HepG2 (cell line): ENCODE data around the gene CYSLTR2. TPM values are rescaled to one million over a fixed set of nuclear protein-coding genes. Genes with fewer than 3 reads are reported as not detected.

Source experiments
- ATAC-seq: fragments of 200-7000 bp; cut with Tn5 transposase; 3 replicates; pipeline ENCODE4 v1.9.1; 2020; ENCODE audit warnings: mild to moderate bottlenecking, moderate library complexity
- BruUV-seq: library from RNA; stranded (reverse); fragments of 400-500 nt; replicated peaks from 2 replicates; lab custom pipeline; 2021; lab: Mats Ljungman, UMichigan
- CTCF ChIA-PET: fragments of 300-600 bp; formaldehyde crosslinking; extraction: SDS; loops from one replicate; lab custom pipeline; 2021; ENCODE audit warnings: low total read pairs, inconsistent platforms, low intra/inter-chr PET ratio; lab: Yijun Ruan, JAX
- POLR2A ChIA-PET: fragments of 350-600 bp; sonication (Branson Sonifier 250); formaldehyde crosslinking; loops from one replicate; lab custom pipeline; 2020; ENCODE audit warnings: antibody characterized with exemption, inconsistent platforms; lab: Yijun Ruan, JAX
- DNase-seq: peaks from one replicate; pipeline ENCODE4 v3.0.0-alpha.2; 2015; ENCODE audit warnings: low spot score
- FAIRE-seq: peaks from 3 replicates; lab custom pipeline; 2011; peaks lifted over from hg19 to GRCh38; lab: Jason Lieb, UNC
- H2AFZ ChIP-seq: one replicate; pipeline ENCODE4 v1.6.1; 2011; ENCODE audit warnings: low read length, inconsistent platforms
- H3K27ac ChIP-seq: fragments of 300-600 bp; 3 replicates; pipeline ENCODE4 v1.8.0; 2011; ENCODE audit warnings: mixed run types, mild to moderate bottlenecking, mixed read lengths, low read length, inconsistent platforms; ENCODE audit not compliant: insufficient read depth; ENCODE audit errors: extremely low read length
- H3K27me3 ChIP-seq, 2 experiments: fragments of 200-600 bp in 1 of 2; 2 replicates in 1 of 2; 3 replicates in 1 of 2; pipeline versions ENCODE4 v1.6.0 to v1.8.0; 2011; ENCODE audit warnings: low read length in 2 of 2, mild to moderate bottlenecking in 2 of 2, moderate library complexity in 2 of 2, inconsistent platforms in 1 of 2; ENCODE audit not compliant: insufficient read depth in 2 of 2, control insufficient read depth in 1 of 2
- H3K36me3 ChIP-seq, 2 experiments: fragments of 200-600 bp in 1 of 2; replicated peaks in 1 of 2; 2 replicates in 1 of 2; 3 replicates in 1 of 2; pipeline versions ENCODE4 v1.5.1 to v1.8.0; 2011; ENCODE audit warnings: low read length in 2 of 2, inconsistent platforms in 1 of 2; ENCODE audit not compliant: insufficient read depth in 2 of 2, control insufficient read depth in 1 of 2
- H3K4me1 ChIP-seq: 2 replicates; pipeline ENCODE4 v1.5.1; 2012; ENCODE audit warnings: low read length, inconsistent platforms; ENCODE audit not compliant: insufficient read depth
- H3K4me2 ChIP-seq: 2 replicates; pipeline ENCODE4 v1.6.0; 2011; ENCODE audit warnings: low read depth, low read length, inconsistent platforms
- H3K4me3 ChIP-seq, 3 experiments: fragments of 200-600 bp in 1 of 3; sonication (generic), shearing (Covaris generic) in 1 of 3; replicated peaks in 1 of 3; 2 replicates each; pipeline ENCODE4 v1.5.1; 2011 to 2016; ENCODE audit warnings: low read length in 3 of 3, inconsistent platforms in 2 of 3, low read depth in 2 of 3, mild to moderate bottlenecking in 2 of 3, control low read depth in 1 of 3, mixed read lengths in 1 of 3; ENCODE audit not compliant: insufficient read depth in 1 of 3
- H3K79me2 ChIP-seq: one replicate; pipeline ENCODE4 v1.6.1; 2011; ENCODE audit warnings: low read length, inconsistent platforms; ENCODE audit not compliant: insufficient read depth
- H3K9ac ChIP-seq: 2 replicates; pipeline ENCODE4 v1.6.0; 2011; ENCODE audit warnings: mild to moderate bottlenecking, low read depth, low read length, inconsistent platforms; ENCODE audit not compliant: insufficient read depth
- H3K9me3 ChIP-seq: 2 replicates; pipeline ENCODE4 v1.5.1; 2012; ENCODE audit warnings: mild to moderate bottlenecking, low read length
- H4K20me1 ChIP-seq: 2 replicates; pipeline ENCODE4 v1.6.0; 2011; ENCODE audit warnings: inconsistent platforms, mild to moderate bottlenecking, low read length, moderate library complexity; ENCODE audit not compliant: insufficient read depth
- ATF3 ChIP-seq: sonication (generic); formaldehyde crosslinking; IDR thresholded peaks from 2 replicates; pipeline ENCODE4 v1.4.0; 2020; ENCODE audit warnings: missing genetic modification reagents
- GLI4 ChIP-seq: sonication (generic); formaldehyde crosslinking; IDR thresholded peaks from 2 replicates; pipeline ENCODE4 v1.5.1; 2020; ENCODE audit warnings: missing genetic modification reagents, mild to moderate bottlenecking, moderate library complexity, borderline replicate concordance
- TARDBP ChIP-seq: sonication (generic); formaldehyde crosslinking; IDR thresholded peaks from 2 replicates; pipeline ENCODE4 v1.8.0; 2022; ENCODE audit warnings: mild to moderate bottlenecking, missing genetic modification reagents
- TRAFD1 ChIP-seq: sonication (generic); formaldehyde crosslinking; IDR thresholded peaks from 2 replicates; pipeline ENCODE4 v1.5.1; 2020; ENCODE audit warnings: missing genetic modification reagents, mild to moderate bottlenecking, borderline replicate concordance
- ZNF407 ChIP-seq: sonication (generic); formaldehyde crosslinking; IDR thresholded peaks from one replicate; pipeline ENCODE4 v1.5.1; 2020; ENCODE audit warnings: mild to moderate bottlenecking, missing genetic modification reagents; ENCODE audit errors: not compliant biosample characterization
- ZNF737 ChIP-seq: sonication (generic); formaldehyde crosslinking; IDR thresholded peaks from 2 replicates; pipeline ENCODE4 v1.5.0; 2020; ENCODE audit warnings: missing genetic modification reagents, mild to moderate bottlenecking, borderline replicate concordance
- ZNF781 ChIP-seq: sonication (generic); formaldehyde crosslinking; IDR thresholded peaks from 2 replicates; pipeline ENCODE4 v1.5.1; 2020; ENCODE audit warnings: borderline replicate concordance, mild to moderate bottlenecking, missing genetic modification reagents; ENCODE audit errors: not compliant biosample characterization
- WGBS: methylation state at CpG from one replicate; pipeline ENCODE4 v1.1.6; 2017; ENCODE audit warnings: low lambda C conversion rate; 5-methylcytosine and 5-hydroxymethylcytosine counted together
- in situ Hi-C: cut with HindIII; loops from 2 replicates; pipeline ENCODE4 v1.10.0; 2017; ENCODE audit warnings: low pct_unique_long_range_greater_than_20kb; ENCODE audit not compliant: extremely low pct_ligation_motif_present
- intact Hi-C: fragments of 100-400 bp; cut with micrococcal nuclease; formaldehyde crosslinking; loops from one replicate; pipeline ENCODE4 v1.10.0; 2022; ENCODE audit not compliant: unreplicated experiment
- polyA plus RNA-seq, 8 experiments: library from polyadenylated mRNA; depleted of rRNA in 3 of 8; stranded (reverse) in 7 of 8; unstranded in 1 of 8; fragments of >200 nt; fragmentation: Illumina TruSeq in 4 of 8; extraction: Trizol in 4 of 8; gene quantifications; 2 replicates each; pipeline versions ENCODE4 v1.2.1 to v1.2.3, GENCODE V29; 2011 to 2016; ENCODE audit warnings: low read depth in 4 of 8, missing spikeins in 1 of 8, mixed read lengths in 1 of 8; ENCODE audit not compliant: insufficient read depth in 1 of 8
- total RNA-seq, 5 experiments: library from RNA; depleted of rRNA; stranded (reverse); fragments of >200 nt; fragmentation: Illumina TruSeq; extraction: Trizol; gene quantifications; 2 replicates each; pipeline ENCODE4 v1.2.3, GENCODE V29; 2016; ENCODE audit warnings: low read depth in 1 of 5

Gene CYSLTR2
- total and polyA plus RNA-seq, 2 of the 13 experiments (the other 11 are each of a cell fraction or from before 2014, with no cell fraction given), result not detected

- Histone ChIP-seq H3K27ac (no peak overlapping the region), H3K4me1 (no peaks in the 10 kb centered on the region), H3K36me3 (no peaks in the 10 kb centered on the region), H3K79me2 (no peaks in the 10 kb centered on the region), H3K4me3 (no peak overlapping the region), H4K20me1 (no peaks in the 10 kb centered on the region), H3K4me2 (no peak overlapping the region), H3K27me3 (no peaks in the 10 kb centered on the region), H3K9me3 (peaks cover 38% of the 10 kb centered on the region), H2AFZ (no peak overlapping the region), H3K9ac (no peak overlapping the region)
- no TSS peak for BruUV-seq
- ChIA-PET POLR2A (no interaction called here), CTCF (no interaction called here)
- 0% methylated on average over 1 of the region's 1 CpG for WGBS
- TF ChIP-seq ZNF737 (CRISPR knock-in tag), result no peak
- no peak for DNase-seq
- ATAC-seq, result no peak
- no peak for FAIRE-seq
- intact Hi-C loops (no loop called here), in situ Hi-C loops (no loop called here)
Measured at GRCh38 chr13:48715977-48716376, 62.2 kb downstream of the CYSLTR2 start.

GRCh38 chr13:48720621-48721020, 66.9 kb downstream of the CYSLTR2 start:
- Histone ChIP-seq H3K9me3 (peaks cover 30% of the 10 kb centered on the region), H3K4me3 (no peak overlapping the region), H3K27me3 (no peaks in the 10 kb centered on the region), H2AFZ (no peak overlapping the region), H3K4me2 (no peak overlapping the region), H3K4me1 (no peaks in the 10 kb centered on the region), H3K36me3 (no peaks in the 10 kb centered on the region), H3K9ac (no peak overlapping the region), H3K79me2 (no peaks in the 10 kb centered on the region), H3K27ac (no peak overlapping the region), H4K20me1 (no peaks in the 10 kb centered on the region)
- DNase-seq (no peak), ATAC-seq (no peak), FAIRE-seq (no peak)
- in situ Hi-C loops, result no loop called here
- WGBS, result 33% methylated on average over 4 of the region's 4 CpGs
- BruUV-seq, result no TSS peak
- CTCF ChIA-PET, result no interaction called here
- POLR2A ChIA-PET, result no interaction called here
- intact Hi-C loops, result no loop called here
- no peak for TF ChIP-seq ATF3
- TF ChIP-seq ZNF781 (CRISPR knock-in tag), result no peak
- no peak for TF ChIP-seq GLI4 (CRISPR knock-in tag)
- TF ChIP-seq ZNF407 (CRISPR knock-in tag), result no peak
- TF ChIP-seq TARDBP (CRISPR knock-in tag), result no peak
- TF ChIP-seq TRAFD1, result no peak
